GM18909 (cell line): Measurements from ENCODE around the gene CYTH4.

Source experiments
- ATAC-seq: cut with Tn5 transposase; IDR thresholded peaks from one replicate; pipeline ENCODE4 v1.9.1; 2021; ENCODE audit warnings: mild to moderate bottlenecking; ENCODE audit not compliant: unreplicated experiment, poor library complexity

The CYTH4 gene

DNA sequence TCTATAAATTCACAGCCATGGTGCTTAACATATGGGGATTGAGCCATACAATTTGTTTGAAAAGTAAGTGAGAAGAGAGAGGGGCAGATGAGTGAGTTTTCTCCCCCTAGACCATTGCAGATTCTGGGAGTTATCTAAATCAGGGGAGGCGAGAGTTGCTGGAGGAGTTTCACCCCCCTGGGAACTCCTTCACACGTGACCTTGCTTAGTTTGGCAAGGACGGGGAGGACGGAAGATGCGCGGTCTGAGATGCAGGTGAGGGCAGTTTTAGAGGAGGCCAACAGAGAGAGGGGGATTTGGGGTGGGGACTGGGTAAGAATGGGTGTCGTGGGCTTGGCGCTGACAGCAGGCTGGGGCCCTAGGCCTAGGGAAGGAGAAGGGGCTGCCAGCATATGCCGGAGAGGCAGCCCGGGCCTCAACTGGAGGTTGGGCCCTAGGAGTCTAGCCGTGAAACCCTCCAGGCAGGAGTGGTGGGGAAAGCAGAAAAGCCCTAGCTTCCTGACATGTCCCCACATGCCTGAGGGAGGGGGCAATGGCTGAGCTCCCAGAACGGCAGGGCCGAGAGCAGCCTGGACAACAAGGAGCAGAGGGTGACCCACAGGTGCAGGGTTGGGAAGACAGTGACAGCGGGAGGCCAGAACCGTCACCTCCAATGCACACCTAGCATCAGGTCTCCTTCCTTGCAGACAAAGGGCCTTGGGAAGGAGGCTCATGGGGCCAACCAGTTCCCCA, 81.1 kb downstream of the CYTH4 start:
- no peak for ATAC-seq
